Stomach (tissue), 9 donors: ENCODE data around the gene PPP2R3B. TPM values are rescaled to one million over a fixed set of nuclear protein-coding genes. Genes with fewer than 3 reads are reported as not detected.

Experiments
- DNase-seq, 2 donors: peaks; one replicate each; pipeline versions ENCODE4 v3.0.0 to v3.0.0-alpha.2; 2013 to 2019
- H3K27ac ChIP-seq, 5 donors: fragments of 200-600 bp in 4 of 5; sonication (generic) in 4 of 5; one replicate each; pipeline ENCODE4 v1.5.1; 2013 to 2019; ENCODE audit warnings: mild to moderate bottlenecking in 1 of 5, moderate library complexity in 1 of 5
- H3K27me3 ChIP-seq, 3 donors: fragments of 200-600 bp; sonication (generic); one replicate each; pipeline ENCODE4 v1.5.1; 2017 to 2019; ENCODE audit warnings: mixed run types in 1 of 3
- H3K36me3 ChIP-seq, 4 donors: fragments of 200-600 bp; sonication (generic); 1 replicate in 3 of 4; 2 replicates in 1 of 4; pipeline ENCODE4 v1.5.1; 2016 to 2019
- H3K4me1 ChIP-seq, 4 donors: fragments of 200-600 bp; sonication (generic); one replicate each; pipeline ENCODE4 v1.5.1; 2016 to 2019
- H3K4me3 ChIP-seq, 4 donors: fragments of 200-600 bp; sonication (generic) in 3 of 4; one replicate each; pipeline ENCODE4 v1.5.1; 2016 to 2019; ENCODE audit warnings: mild to moderate bottlenecking in 1 of 4
- H3K9me3 ChIP-seq, 4 donors: fragments of 200-600 bp; sonication (generic); one replicate each; pipeline ENCODE4 v1.5.1; 2016 to 2019
- CTCF ChIP-seq, 7 experiments: fragments of 450-650 bp in 4 of 7; fragments of 200-600 bp in 3 of 7; sonication (generic) in 3 of 7; IDR thresholded peaks; one replicate each; pipeline ENCODE4 v1.5.1; 2016 to 2019; ENCODE audit warnings: antibody characterized with exemption in 7 of 7, control low read depth in 2 of 7, mild to moderate bottlenecking in 1 of 7
- EP300 ChIP-seq: sonication (generic); formaldehyde crosslinking; IDR thresholded peaks from one replicate; pipeline ENCODE4 v1.6.1; 2017; ENCODE audit warnings: antibody characterized with exemption
- POLR2A ChIP-seq, 4 donors: fragments of 450-650 bp; IDR thresholded peaks; one replicate each; pipeline ENCODE4 v1.6.1; 2016; ENCODE audit warnings: antibody characterized with exemption in 4 of 4, control low read depth in 2 of 4, mild to moderate bottlenecking in 1 of 4, moderate library complexity in 1 of 4
- POLR2AphosphoS5 ChIP-seq, 3 donors: sonication (generic); formaldehyde crosslinking; IDR thresholded peaks; one replicate each; pipeline ENCODE4 v1.6.1; 2016; ENCODE audit warnings: antibody characterized with exemption in 3 of 3
- WGBS, 5 donors: extraction: QIAGEN DNeasy Blood & Tissue Kit in 3 of 5; methylation state at CpG; one replicate each; pipeline versions ENCODE4 v1.1.5 to v1.1.7; 2013 to 2018; 5-methylcytosine and 5-hydroxymethylcytosine counted together
- intact Hi-C: fragments of 100-400 bp; cut with DNase I; formaldehyde crosslinking; loops from one replicate; pipeline ENCODE4 v1.15.1; 2023; ENCODE audit warnings: low total_unique reads
- polyA plus RNA-seq, 3 donors: library from polyadenylated mRNA; stranded (reverse); fragments of 200-250 nt; gene quantifications; one replicate each; pipeline ENCODE4 v1.2.3, GENCODE V29; 2013
- total RNA-seq, 5 donors: library from RNA; depleted of rRNA; stranded (reverse); fragments of >200 nt; gene quantifications; one replicate each; pipeline versions ENCODE4 v1.1.0 to v1.2.3, GENCODE V29; 2014 to 2016
- donor health status: healthy with polysubstance abuse.
- donor health status: Bipolar disorder and iron deficiency.
- donor health status: healthy.

PPP2R3B gene
- total and polyA plus RNA-seq, 8 donors = 5.3 to 31.7 (median 15.0) TPM

- WGBS, 5 donors = 70 to 81% (median 77%) methylated on average over 11 of the region's 11 CpGs
- Histone ChIP-seq H3K36me3 (peaks cover 0 to 36% (median 26%) of the 10 kb centered on the region in 4 donors), H3K4me3 (no peak overlapping the region), H3K4me1 (no peaks in the 10 kb centered on the region), H3K27me3 (no peaks in the 10 kb centered on the region), H3K27ac (no peak overlapping the region), H3K9me3 (no peaks in the 10 kb centered on the region)
- no peak for DNase-seq
- intact Hi-C loops = no loop called here
- TF ChIP-seq POLR2A (IDR thresholded peaks at IDR 0.05) = no peak
- TF ChIP-seq EP300 = no peak
- no peak for TF ChIP-seq CTCF (IDR thresholded peaks at IDR 0.05)
- no peak for TF ChIP-seq POLR2AphosphoS5 (IDR thresholded peaks at IDR 0.05)
Observed at GRCh38 chrX:348461-349117, 38.1 kb downstream of the PPP2R3B start.

GRCh38 chrX:347351-348117 lies 39.2 kb downstream of the PPP2R3B start:
- Histone ChIP-seq H3K27me3 (no peaks in the 10 kb centered on the region), H3K9me3 (no peaks in the 10 kb centered on the region), H3K4me1 (no peaks in the 10 kb centered on the region), H3K27ac (no peak overlapping the region), H3K36me3 (peaks cover 0 to 35% (median 25%) of the 10 kb centered on the region in 4 donors), H3K4me3 (no peak overlapping the region)
- intact Hi-C loops = no loop called here
- 95 to 99% (median 97%) methylated on average over 34 to 59 of the region's 59 CpGs for WGBS, 5 donors
- DNase-seq = no peak
- TF ChIP-seq POLR2A (IDR thresholded peaks at IDR 0.05) (no peak), CTCF (IDR thresholded peaks at IDR 0.05) (no peak), POLR2AphosphoS5 (IDR thresholded peaks at IDR 0.05) (no peak), EP300 (no peak)

GRCh38 chrX:346034-346813 lies 40.5 kb downstream of the PPP2R3B start:
- Histone ChIP-seq H3K4me1 (no peaks in the 10 kb centered on the region), H3K4me3 (no peak overlapping the region), H3K27ac (no peak overlapping the region), H3K27me3 (no peaks in the 10 kb centered on the region), H3K9me3 (no peaks in the 10 kb centered on the region), H3K36me3 (peaks cover 0 to 37% (median 25%) of the 10 kb centered on the region in 4 donors)
- 95 to 97% (median 96%) methylated on average over 47 to 75 of the region's 75 CpGs for WGBS, 5 donors
- intact Hi-C loops = no loop called here
- DNase-seq = no peak
- TF ChIP-seq CTCF (IDR thresholded peaks at IDR 0.05) (no peak), POLR2AphosphoS5 (IDR thresholded peaks at IDR 0.05) (no peak), POLR2A (IDR thresholded peaks at IDR 0.05) (no peak)
